Uterus (tissue), 2 donors: ENCODE results near the gene FAM120B.

ENCODE experiments used
- POLR2A ChIP-seq, 2 donors: fragments of 450-650 bp; IDR thresholded peaks; one replicate each; pipeline ENCODE4 v1.6.1; 2016; ENCODE audit warnings: antibody characterized with exemption in 2 of 2, mild to moderate bottlenecking in 1 of 2, moderate library complexity in 1 of 2
- TF ChIP-seq, protein P1 (sequence below), 4 experiments: fragments of 200-600 bp in 2 of 4; fragments of 450-650 bp in 2 of 4; sonication (generic) in 2 of 4; IDR thresholded peaks; one replicate each; pipeline ENCODE4 v1.5.1; 2016 to 2019; ENCODE audit warnings: antibody characterized with exemption in 4 of 4, mild to moderate bottlenecking in 2 of 4, moderate library complexity in 1 of 4

DNA sequence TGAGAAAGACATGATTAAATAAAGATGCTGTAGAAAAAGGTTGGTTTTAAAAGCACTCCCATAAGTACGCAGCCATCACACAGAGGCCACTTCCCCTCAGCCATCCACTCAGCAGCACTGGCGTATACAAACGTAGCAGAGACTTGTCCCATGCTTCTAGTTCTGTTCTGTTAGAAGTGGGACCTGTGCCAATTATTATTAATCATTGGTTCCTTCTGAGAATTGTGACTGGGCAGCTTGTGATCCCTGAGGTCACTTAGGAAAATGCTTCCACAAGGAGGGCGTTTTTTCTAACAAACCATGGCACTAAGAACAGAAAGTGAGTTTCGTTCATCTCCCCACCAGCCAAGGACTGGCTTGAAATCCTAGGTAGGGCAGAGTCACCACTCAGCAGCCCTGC lies 53.9 kb downstream of the FAM120B start:
- TF ChIP-seq POLR2A (IDR thresholded peaks at IDR 0.05): no peak
- TF ChIP-seq, protein P1, sequence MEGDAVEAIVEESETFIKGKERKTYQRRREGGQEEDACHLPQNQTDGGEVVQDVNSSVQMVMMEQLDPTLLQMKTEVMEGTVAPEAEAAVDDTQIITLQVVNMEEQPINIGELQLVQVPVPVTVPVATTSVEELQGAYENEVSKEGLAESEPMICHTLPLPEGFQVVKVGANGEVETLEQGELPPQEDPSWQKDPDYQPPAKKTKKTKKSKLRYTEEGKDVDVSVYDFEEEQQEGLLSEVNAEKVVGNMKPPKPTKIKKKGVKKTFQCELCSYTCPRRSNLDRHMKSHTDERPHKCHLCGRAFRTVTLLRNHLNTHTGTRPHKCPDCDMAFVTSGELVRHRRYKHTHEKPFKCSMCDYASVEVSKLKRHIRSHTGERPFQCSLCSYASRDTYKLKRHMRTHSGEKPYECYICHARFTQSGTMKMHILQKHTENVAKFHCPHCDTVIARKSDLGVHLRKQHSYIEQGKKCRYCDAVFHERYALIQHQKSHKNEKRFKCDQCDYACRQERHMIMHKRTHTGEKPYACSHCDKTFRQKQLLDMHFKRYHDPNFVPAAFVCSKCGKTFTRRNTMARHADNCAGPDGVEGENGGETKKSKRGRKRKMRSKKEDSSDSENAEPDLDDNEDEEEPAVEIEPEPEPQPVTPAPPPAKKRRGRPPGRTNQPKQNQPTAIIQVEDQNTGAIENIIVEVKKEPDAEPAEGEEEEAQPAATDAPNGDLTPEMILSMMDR (IDR thresholded peaks at IDR 0.05): no peak
